HG03039 (cell line): ENCODE results near the gene P2RX4.
A peak's percentile ranks its signal among the peaks of the same experiment; 100 is the strongest.
"Not testable (repeated sequence)": the region's sequence is repeated elsewhere in the genome, so short reads cannot be mapped to it uniquely, and the experiment has no call there.

Experiments used
- ATAC-seq: cut with Tn5 transposase; IDR thresholded peaks from one replicate; pipeline ENCODE4 v1.9.1; 2021; ENCODE audit warnings: mild to moderate bottlenecking, moderate library complexity; ENCODE audit not compliant: unreplicated experiment

The P2RX4 gene, protein sequence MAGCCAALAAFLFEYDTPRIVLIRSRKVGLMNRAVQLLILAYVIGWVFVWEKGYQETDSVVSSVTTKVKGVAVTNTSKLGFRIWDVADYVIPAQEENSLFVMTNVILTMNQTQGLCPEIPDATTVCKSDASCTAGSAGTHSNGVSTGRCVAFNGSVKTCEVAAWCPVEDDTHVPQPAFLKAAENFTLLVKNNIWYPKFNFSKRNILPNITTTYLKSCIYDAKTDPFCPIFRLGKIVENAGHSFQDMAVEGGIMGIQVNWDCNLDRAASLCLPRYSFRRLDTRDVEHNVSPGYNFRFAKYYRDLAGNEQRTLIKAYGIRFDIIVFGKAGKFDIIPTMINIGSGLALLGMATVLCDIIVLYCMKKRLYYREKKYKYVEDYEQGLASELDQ

DNA sequence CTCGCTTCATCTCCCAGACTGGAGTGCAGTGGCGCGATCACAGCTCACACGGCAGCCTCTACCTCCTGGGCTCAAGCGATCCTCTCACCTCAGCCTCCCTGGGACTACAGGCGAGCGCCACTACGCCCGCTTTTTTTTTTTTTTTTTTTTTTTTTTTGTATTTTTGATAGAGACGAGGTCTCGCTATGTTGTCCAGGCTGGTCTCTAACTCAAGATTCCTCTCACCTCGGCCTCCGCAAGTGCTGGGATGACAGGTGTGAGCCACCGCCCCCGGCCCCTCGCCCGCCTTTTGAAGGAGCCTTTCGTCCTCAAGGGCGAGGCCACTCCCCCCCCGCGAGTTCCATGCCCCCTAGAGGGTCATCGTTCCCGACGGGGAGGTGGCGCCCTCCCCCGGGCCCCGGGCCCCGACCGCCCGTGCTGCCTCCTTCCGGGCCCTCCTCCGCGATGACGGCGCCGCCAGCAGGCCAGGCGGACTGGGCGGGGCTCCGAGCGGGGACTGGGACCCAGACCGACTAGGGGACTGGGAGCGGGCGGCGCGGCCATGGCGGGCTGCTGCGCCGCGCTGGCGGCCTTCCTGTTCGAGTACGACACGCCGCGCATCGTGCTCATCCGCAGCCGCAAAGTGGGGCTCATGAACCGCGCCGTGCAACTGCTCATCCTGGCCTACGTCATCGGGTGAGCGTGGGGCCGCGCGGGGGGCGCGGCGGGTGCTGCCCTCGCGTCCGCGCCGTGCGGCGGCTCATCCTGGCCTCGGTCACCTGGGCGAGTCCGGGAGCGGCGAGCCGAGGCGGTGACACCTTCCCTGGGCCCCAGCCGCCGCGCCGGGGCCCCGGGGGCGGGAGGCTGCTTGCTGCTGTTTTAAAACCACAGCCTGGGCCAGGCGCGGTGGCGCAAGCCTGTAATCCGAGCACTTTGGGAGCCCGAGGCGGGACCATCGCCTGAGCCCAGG is at the start of gene P2RX4:
P2RX4 (plus strand) TSS at position 506 of the 949 bp plus-strand sequence; CDS start at position 542, 36 bp downstream.
- ATAC-seq = peak; percentile 75

DNA sequence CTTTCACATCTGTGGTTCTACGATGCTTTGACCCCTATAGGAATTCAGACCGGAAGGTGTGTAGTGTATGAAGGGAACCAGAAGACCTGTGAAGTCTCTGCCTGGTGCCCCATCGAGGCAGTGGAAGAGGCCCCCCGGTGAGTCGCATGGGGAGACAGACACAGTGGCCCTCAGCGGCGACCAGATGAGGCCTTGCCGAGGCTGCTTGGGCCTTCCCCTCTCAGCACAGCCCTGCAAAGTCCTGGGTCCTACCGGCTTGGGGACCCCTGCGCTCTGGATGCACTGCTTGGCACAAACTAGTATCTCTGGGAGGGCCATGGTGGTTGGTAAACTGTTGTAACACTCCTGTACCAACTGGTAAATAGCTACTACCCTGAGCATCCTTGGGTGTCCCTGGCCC is 47.5 kb upstream of the P2RX4 start:
- ATAC-seq = no peak

DNA sequence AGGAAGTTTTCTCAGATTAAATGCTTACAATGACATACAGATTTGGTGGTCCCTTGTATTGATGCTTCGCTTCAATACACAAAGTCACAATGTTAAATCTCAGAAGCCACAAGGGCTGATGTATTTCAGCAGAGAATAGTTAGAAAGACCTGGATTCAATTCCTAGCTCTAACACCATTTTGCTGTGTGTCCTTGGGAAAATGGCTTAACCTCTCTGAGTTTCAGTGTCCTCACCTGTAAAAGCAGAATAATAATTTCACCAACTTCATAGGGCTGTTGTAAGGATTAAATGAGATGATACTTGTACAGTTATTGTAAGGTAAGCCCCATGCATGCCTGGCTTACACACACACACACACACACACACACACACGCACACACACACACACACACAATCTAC is 46.9 kb upstream of the P2RX4 start:
- no peak for ATAC-seq

DNA sequence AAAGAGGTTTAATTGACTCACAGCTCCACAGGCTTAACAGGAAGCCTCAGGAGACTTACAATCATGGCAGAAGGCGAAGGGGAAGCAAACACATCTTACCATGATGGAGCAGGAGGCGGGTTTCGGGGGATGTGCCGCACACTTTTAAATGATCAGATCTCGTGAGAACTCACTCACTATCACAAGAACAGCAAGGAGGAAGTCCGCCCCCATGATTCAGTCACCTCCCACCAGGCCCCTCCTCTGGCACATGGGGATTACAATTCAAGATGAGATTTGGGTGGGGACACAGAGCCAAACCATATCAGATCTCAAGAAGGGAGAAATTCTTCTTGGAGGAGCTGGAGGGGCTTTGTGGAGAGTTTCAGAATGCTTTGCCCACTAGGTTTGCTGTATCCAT is 45.1 kb upstream of the P2RX4 start:
- not testable (repeated sequence) for ATAC-seq

DNA sequence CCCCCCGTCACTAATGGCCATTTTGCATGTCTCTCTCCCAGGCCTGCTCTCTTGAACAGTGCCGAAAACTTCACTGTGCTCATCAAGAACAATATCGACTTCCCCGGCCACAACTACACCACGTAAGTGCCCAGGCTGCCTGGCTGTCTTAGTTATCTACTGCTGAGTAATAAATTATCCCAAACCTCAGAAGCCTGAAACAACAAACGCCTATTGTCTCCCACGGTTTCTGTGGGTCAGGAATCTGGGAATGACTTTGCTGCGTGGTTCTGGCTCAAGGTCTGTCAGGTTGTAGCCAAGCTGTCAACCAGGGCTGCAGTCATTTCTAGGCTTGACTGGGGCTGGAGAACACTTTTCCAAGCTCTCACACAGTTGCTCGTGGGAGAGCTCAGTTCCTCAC is 44.6 kb upstream of the P2RX4 start:
- ATAC-seq = no peak

DNA sequence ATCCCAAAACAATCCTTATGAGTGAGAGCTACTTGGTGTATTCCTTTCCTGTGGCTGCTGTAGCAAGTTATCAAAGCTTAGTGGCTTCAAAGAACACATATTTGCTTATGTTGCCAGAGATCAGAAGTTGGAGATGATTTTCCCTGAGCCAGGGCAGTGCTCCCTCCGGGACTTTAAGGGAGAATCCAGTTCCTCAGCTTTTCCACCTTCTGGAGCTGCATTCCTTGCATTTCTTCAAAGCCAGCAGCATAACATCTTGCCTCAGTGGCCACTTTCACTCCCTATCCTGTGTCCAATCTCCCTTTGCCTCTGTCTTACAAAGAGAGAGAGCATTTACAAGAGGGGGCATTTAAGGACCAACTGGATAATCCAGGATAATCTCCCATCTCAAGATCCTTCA is 43.6 kb upstream of the P2RX4 start:
- ATAC-seq = no peak

DNA sequence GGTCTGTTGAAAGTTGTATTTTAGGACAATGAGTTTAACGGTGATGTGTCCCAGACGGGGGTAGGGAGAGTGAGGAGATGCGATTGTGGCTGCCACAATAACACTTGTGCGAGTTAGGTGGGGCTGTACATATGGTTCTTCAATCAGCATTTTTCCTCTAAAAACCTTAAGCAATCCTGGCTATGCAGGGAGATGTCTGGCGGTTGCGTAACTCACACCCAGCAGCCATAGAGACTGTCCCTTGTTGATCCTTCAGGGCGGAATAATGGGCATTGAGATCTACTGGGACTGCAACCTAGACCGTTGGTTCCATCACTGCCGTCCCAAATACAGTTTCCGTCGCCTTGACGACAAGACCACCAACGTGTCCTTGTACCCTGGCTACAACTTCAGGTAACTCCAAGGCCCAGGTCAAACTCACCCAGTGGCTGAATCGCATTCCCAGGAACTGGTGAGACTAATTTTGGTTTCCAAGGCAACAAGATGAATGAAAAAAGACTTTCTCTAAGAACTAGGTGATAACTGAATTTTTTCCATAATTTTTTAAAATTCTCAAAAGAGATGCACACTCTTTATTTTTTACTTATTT is 42.6 kb upstream of the P2RX4 start:
- ATAC-seq = no peak

DNA sequence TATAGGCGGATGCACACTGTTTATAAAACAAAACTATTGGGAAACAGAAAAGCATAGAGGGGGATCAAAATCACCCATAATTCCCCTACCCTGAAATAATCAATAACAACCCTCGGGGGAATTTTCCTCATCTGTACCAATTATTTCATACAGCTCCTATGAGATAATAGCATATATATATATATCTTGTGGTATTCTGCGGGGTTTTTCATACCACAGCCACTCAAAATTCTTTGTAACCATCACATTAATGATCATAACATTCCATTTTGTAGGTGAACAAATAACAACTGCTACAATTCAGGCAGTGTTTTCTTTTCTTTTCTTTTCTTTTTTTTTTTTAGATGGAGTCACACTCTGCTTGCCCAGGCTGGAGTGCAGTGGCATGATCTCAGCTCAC is 42.0 kb upstream of the P2RX4 start:
- no peak for ATAC-seq

DNA sequence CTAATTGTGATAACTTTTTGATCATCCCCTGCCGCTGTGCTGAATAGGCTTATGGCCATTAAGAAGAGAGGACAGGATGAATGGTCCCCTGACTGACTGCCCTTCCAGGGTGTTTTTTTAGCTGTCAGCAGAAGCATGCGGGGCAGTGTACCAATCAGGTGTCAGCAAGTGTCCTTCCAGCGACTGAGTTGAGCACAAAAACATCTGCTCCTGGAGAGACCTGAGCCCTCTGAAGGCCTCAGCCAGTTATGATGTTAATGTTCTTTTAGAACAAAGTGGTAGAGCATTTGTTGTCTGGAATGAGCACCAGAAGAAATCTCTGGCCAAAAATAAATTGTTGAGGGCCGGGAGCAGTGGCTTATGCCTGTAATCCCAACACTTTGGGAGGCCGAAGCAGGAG is 39.8 kb upstream of the P2RX4 start:
- no peak for ATAC-seq

DNA sequence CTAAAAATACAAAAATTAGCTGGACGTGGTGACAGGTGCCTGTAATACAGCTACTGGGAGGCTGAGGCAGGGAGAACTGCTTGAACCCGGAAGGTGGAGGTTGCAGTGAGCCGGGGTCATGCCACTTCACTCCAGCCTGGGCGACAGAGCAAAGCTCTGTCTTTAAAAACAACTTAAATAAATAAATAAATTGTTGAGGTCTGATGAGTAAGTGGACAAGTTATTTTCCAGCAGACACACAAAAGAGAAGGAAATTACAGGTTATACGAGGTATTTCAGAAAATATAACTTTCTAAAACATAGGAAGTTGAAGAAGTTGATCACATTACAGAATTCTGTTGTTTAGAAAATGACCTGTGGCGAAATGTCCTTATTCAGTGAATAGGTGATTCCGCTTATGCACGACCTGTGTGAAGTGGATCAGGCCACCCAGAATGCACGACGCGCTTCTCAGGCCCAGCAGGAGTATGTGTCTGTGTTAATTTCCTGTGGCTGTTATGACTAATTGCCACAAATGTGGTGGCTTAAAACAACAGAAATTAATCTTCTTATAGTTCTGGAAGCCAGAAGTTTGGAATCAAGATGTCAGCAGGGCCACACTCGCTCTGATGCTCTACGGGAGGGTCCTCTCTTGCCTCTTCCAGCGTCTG is 39.2 kb upstream of the P2RX4 start:
- ATAC-seq = no peak

DNA sequence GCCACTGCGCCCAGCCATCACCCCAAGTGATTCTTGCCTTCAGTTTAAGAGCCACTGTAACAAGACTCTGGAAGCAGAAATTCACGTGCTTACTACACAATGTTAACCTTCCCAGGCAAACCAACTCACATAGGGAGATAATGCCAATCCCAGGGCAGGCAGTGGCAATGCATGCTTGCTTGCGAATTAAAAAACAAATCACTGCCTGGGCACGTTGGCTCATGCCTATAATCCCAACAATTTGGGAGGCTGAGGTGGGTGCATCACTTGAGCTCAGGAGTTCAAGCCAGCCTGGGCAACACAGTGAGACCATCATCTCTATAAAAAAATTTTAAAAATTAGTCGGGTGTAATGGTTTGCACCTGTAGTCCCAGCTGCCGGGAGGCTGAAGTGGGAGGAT is 37.8 kb upstream of the P2RX4 start:
- ATAC-seq = no peak

DNA sequence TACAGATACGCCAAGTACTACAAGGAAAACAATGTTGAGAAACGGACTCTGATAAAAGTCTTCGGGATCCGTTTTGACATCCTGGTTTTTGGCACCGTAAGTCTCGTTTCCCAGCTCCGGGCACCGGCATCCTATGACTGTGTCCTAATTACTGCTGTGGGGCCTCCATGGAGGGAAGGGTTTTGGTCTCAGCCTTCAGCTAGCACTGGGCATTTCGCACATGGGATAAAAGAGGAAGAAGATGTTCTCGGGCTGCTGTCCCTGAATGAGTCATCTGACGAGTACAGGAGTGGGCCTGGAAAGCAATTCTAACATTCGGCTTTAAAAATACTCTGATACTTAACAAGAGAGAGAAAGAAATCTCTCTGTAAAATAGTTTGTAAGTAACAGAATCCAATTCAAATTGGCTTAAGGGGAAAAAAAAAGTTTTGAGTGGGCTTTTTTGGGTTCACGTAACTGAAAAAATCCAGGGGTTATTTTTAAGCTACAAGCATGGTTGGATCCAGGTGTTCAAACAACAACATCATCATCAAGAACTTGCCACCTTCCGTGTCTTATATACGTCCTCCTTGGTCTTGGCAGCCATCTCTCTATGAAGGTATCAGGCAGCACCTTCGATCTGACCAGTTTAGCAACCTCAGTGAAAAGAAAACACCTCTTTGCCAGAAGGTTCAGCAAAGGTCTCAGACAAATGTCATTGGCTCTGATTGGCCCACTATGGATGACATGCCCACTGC is 34.4 kb upstream of the P2RX4 start:
- ATAC-seq = no peak

DNA sequence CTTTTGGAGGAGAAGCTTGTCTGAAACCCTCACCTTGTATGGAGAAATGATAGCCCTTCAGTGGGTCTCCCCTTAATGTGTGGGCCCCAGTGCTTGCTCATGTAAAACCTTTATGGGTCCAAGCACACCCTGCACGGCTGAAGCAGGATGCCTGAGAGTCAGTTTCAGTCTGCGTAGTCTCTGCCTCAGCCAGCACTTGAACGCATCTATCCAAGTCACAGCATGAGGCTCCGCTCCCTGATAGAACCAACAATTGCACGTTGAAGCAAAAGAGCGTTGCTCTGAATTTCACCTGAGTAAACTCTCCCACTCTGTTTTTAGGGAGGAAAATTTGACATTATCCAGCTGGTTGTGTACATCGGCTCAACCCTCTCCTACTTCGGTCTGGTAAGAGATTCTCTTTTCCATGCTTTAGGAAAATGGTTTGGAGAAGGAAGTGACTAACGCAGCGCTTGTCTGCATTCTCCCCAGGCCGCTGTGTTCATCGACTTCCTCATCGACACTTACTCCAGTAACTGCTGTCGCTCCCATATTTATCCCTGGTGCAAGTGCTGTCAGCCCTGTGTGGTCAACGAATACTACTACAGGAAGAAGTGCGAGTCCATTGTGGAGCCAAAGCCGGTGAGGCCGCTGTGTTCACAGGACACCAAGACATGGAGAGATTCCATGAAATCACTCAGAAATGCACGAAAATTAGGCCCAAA is 33.0 kb upstream of the P2RX4 start:
- ATAC-seq = no peak

DNA sequence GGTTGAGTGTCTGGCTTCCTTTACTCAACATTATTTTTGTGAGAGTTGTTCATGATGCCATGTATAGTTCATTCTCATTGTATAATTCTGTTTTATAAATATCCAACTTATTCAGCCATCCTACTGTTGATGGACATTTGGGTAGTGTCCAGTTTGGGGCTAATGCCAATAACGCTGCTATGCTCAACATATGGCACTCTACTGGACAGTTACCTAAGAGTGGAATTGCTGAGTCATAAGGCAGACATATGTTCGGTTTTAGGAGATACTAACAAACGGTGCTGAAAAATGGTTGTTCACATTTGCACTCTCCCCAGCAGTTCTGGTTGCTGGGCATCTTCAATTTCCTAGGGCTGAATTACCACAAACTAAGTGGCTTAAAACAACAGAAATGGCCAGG is 28.7 kb upstream of the P2RX4 start:
- ATAC-seq = no peak

DNA sequence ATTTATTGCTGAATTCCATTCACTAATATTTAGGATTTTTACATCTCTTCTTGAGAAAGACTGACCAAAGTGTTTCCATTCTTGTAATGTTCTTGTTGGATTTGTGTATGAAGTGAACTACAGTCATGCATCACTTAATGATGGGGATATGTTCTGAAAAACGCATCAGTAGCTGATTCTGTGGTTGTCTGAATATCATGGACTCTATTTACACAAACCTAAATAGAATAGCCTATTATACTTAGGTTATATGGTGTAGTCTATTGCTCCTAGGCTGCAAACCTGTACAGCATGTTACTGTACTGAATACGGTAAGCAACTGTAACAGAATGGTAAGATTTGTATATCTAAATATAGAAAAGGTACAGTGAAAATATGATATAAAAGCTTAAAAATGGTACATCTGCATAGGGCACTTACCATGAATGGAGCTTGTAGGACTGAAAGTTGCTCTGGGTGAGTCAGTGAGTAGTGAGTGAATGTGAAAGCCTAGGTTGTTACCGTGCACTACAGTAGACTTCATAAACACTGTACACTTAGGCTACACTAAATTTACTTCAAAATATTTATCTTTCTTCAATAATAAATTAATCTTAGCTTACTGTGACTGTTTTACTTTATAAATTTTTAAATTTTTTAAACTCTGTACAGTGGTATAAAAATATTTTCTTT is 27.6 kb upstream of the P2RX4 start:
- ATAC-seq = no peak

DNA sequence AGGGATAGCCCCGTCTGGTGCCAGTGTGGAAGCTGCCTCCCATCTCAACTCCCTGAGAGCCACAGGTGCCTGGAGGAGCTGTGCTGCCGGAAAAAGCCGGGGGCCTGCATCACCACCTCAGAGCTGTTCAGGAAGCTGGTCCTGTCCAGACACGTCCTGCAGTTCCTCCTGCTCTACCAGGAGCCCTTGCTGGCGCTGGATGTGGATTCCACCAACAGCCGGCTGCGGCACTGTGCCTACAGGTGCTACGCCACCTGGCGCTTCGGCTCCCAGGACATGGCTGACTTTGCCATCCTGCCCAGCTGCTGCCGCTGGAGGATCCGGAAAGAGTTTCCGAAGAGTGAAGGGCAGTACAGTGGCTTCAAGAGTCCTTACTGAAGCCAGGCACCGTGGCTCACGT is 25.5 kb upstream of the P2RX4 start:
- no peak for ATAC-seq

DNA sequence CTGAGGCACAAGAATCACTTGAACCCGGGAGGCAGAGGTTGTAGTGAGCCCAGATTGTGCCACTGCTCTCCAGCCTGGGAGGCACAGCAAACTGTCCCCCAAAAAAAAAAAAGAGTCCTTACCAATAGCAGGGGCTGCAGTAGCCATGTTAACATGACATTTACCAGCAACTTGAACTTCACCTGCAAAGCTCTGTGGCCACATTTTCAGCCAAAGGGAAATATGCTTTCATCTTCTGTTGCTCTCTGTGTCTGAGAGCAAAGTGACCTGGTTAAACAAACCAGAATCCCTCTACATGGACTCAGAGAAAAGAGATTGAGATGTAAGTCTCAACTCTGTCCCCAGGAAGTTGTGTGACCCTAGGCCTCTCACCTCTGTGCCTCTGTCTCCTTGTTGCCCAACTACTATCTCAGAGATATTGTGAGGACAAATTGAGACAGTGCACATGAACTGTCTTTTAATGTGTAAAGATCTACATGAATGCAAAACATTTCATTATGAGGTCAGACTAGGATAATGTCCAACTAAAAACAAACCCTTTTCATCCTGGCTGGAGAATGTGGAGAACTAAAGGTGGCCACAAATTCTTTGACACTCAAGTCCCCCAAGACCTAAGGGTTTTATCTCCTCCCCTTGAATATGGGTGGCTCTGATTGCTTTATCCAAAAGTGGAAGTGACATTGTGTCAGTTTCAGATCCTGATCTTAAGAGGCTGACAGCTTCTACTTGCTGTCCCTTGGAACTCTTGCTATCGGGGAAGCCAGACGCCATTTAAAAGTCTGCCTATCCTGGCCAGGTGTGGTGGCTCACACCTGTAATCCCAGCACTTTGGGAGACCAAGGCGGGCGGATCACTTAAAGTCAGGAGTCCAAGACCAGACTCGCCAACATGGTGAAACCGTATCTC is 24.7 kb upstream of the P2RX4 start:
- ATAC-seq = no peak

DNA sequence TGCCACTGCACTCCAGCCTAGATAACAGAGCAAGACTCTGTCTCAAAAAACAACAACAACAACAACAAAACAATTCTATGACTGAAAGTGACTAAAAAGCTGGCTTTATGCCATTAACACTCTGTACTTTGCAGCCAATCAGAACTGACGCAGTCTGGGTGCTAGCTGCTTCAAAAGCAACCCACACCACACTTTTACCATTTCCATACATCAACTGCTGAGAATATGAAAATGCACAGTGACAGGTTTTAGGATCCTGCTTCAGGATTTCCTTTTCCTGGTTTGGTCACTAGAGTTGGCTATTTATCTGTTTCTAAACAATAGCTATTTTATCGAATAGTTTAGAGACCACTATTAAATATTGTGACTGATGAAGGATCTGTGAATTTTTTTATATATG is 23.1 kb upstream of the P2RX4 start:
- no peak for ATAC-seq
